Small intestine (tissue), 7 donors: ENCODE data around the gene MYEOV. TPM values are rescaled to one million over a fixed set of nuclear protein-coding genes. Genes with fewer than 3 reads are reported as not detected.

Source experiments
- DNase-seq, 2 donors: peaks; one replicate each; pipeline versions ENCODE4 v3.0.0 to v3.0.0-alpha.2; 2013
- FAIRE-seq: peaks from 2 replicates; lab custom pipeline; 2012; peaks lifted over from hg19 to GRCh38; lab: Jason Lieb, UNC
- H3K27ac ChIP-seq, 3 donors: one replicate each; pipeline ENCODE4 v1.5.1; 2013; ENCODE audit warnings: low read length in 2 of 3, mild to moderate bottlenecking in 2 of 3, control low read depth in 1 of 3, inconsistent platforms in 1 of 3, low read depth in 1 of 3, moderate library complexity in 1 of 3
- H3K27me3 ChIP-seq, 3 donors: one replicate each; pipeline ENCODE4 v1.6.1; 2013; ENCODE audit warnings: low read length in 3 of 3, inconsistent platforms in 1 of 3; ENCODE audit not compliant: control insufficient read depth in 3 of 3, insufficient read depth in 3 of 3
- H3K36me3 ChIP-seq, 3 donors: one replicate each; pipeline ENCODE4 v1.6.1; 2013; ENCODE audit warnings: low read length in 3 of 3, inconsistent platforms in 1 of 3, low read depth in 1 of 3, mild to moderate bottlenecking in 1 of 3, moderate library complexity in 1 of 3; ENCODE audit not compliant: control insufficient read depth in 3 of 3, insufficient read depth in 2 of 3
- H3K4me1 ChIP-seq, 3 donors: one replicate each; pipeline ENCODE4 v1.6.1; 2013; ENCODE audit warnings: low read length in 2 of 3, inconsistent platforms in 1 of 3, low read depth in 1 of 3, mild to moderate bottlenecking in 1 of 3, moderate library complexity in 1 of 3; ENCODE audit not compliant: control insufficient read depth in 3 of 3, insufficient read depth in 2 of 3
- H3K4me3 ChIP-seq, 3 donors: one replicate each; pipeline ENCODE4 v1.5.1; 2013; ENCODE audit warnings: low read length in 3 of 3, control low read depth in 1 of 3, inconsistent platforms in 1 of 3, low read depth in 1 of 3, mild to moderate bottlenecking in 1 of 3, moderate library complexity in 1 of 3
- H3K9me3 ChIP-seq, 2 donors: one replicate each; pipeline ENCODE4 v1.6.1; 2013; ENCODE audit warnings: low read depth in 1 of 2, low read length in 1 of 2; ENCODE audit not compliant: control insufficient read depth in 2 of 2, insufficient read depth in 1 of 2
- WGBS, 3 donors: extraction: QIAGEN DNeasy Blood & Tissue Kit; methylation state at CpG; one replicate each; pipeline ENCODE4 v1.1.7; 2013; 5-methylcytosine and 5-hydroxymethylcytosine counted together
- polyA plus RNA-seq, 4 donors: library from polyadenylated mRNA; stranded (reverse) in 3 of 4; unstranded in 1 of 4; fragments of 200-250 nt in 3 of 4; fragments of 120-200 nt in 1 of 4; gene quantifications; one replicate each; pipeline versions ENCODE4 v1.2.1 to v1.2.3, GENCODE V29; 2013
- donor health status: healthy with polysubstance abuse.
- donor health status: control.
- donor health status: control.
- donor health status: Bipolar disorder and iron deficiency.
- donor health status: healthy.

Gene MYEOV
- polyA plus RNA-seq, 4 donors: 0.12 to 3.6 (median 1.6) TPM

DNA sequence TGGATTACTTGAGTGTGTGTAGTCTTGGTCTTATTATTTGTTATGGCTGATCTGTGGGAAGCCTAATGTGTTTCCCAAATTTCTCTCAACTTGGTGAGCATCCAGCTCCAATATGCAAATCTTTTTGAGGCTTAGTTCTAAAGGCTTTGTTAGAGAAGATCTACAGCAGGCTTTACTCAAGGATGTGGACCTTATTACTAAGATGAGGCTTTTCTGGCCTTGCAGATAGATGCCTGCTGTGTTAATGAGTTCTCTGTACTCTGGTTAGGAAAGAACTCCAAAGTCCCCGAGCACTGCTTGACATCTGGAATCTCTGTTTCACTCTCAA lies 24.1 kb downstream of the MYEOV start:
- DNase-seq: no peak
- Histone ChIP-seq H3K4me1 (no peaks in the 10 kb centered on the region), H3K4me3 (no peak overlapping the region), H3K36me3 (no peaks in the 10 kb centered on the region), H3K9me3 (peaks cover 0 to 10% of the 10 kb centered on the region in 2 donors), H3K27me3 (peaks cover 0 to 3% (median 0%) of the 10 kb centered on the region in 3 donors), H3K27ac (no peak overlapping the region)
- WGBS, 3 donors: 53 to 79% (median 73%) methylated on average over 1 of the region's 1 CpG
- FAIRE-seq: no peak

DNA sequence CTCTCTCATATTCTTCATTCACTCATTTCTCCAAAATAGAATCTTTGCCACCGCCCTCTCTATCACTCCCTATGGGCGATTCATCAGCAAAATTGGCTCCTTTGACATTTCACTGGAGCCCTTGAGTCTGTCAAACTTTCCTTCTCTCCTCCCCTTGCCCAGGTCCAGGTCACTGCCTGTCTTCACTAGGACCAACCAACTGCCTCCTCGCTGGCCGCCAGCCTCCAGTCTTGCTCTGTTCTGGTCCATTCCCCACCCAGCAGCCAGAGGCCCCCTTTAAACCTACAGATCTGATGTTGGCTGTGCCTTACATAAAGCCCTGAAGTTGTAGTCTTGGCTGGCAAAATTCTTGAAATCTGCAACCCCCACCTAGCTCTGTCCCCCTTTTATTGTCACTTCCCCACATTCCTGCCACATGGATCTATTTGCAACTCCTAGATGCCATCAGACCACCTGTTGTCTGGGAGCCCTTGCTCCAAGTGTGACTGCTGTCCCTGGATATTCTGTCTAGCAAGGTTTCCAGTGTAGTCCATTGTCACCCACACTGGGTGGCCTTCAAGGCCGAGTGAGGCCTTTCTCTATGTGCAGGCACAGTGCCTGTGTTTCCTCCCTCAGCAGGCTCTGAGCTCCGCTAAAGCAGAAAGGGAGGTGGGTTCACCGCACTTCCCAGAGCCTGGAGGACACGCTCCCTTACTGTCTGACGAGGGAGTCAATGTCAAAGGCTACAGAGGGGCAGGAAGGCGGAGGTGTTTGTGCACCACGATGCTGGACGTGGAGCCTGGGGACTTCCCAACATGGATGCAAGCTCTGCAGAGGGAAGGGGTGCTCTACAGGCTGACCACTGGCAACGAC lies 25.5 kb downstream of the MYEOV start:
- DNase-seq (no peak), FAIRE-seq (no peak)
- 89 to 90% (median 89%) methylated on average over 13 of the region's 13 CpGs for WGBS, 3 donors

DNA sequence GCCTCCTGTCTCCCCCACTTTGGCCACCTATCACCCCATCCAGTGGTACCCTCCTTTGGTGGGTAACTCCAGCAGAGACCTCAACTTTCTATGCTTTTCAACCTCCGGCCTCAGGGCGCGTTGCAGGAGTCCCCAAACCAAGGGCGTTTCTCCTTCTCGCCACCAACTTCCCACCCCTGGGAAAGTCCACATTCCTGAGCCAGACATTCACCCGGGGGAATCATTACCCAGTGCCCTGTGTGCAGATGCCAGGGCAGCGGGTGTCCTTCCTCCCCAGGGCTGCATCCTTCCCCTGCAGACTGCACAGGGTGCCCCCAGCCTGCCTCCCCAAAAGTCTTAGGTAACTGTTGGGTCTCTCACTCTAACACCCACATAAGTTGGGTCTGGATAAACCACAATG lies 26.4 kb downstream of the MYEOV start:
- Histone ChIP-seq H3K27ac (no peak overlapping the region), H3K4me1 (no peaks in the 10 kb centered on the region), H3K4me3 (no peak overlapping the region), H3K36me3 (no peaks in the 10 kb centered on the region), H3K9me3 (peaks cover 0 to 10% of the 10 kb centered on the region in 2 donors), H3K27me3 (no peaks in the 10 kb centered on the region)
- FAIRE-seq: no peak
- WGBS, 3 donors: 69 to 90% (median 81%) methylated on average over 7 of the region's 7 CpGs
- DNase-seq: no peak

More for the DNA sequence above, 25.5 kb downstream of the MYEOV start:
- Histone ChIP-seq H3K4me3 (no peak overlapping the region), H3K27me3 (peaks cover 0 to 2% (median 0%) of the 10 kb centered on the region in 3 donors), H3K27ac (no peak overlapping the region), H3K4me1 (no peaks in the 10 kb centered on the region), H3K9me3 (peaks cover 0 to 10% of the 10 kb centered on the region in 2 donors), H3K36me3 (no peaks in the 10 kb centered on the region)

GRCh38 chr11:69320756-69321741 lies 27.1 kb downstream of the MYEOV start:
- no peaks in the 10 kb centered on the region for H3K36me3 ChIP-seq
- no peaks in the 10 kb centered on the region for H3K4me1 ChIP-seq
- no peak for DNase-seq
- no peak overlapping the region for H3K27ac ChIP-seq
- H3K4me3 ChIP-seq: no peak overlapping the region
- FAIRE-seq: no peak
- peaks cover 0 to 10% of the 10 kb centered on the region in 2 donors for H3K9me3 ChIP-seq
- H3K27me3 ChIP-seq: no peaks in the 10 kb centered on the region
- 82 to 90% (median 85%) methylated on average over 9 to 10 of the region's 10 CpGs for WGBS, 3 donors

DNA sequence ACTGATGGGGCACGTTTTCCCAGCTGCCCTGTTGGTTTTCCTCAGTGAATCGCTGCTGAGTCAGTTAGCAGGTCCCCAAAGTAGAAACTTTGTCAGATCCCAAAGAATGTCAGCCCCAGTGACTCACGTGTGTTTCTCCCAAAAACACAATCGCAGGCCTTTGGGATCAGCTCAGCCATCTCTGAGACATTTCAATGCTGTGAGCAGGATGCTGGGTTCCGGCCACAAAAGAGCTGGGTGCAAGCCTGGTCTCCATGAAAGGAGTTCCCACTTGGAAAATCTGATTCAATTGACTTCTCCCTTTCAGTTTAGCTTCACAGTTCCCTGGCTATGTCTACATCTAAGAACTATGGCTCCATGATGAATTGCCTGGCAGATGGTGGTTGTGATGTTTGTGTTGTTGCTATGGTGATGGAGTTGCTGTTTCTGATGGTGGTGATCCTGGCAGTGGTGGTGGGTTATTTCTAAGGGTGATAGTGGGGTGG lies 28.0 kb downstream of the MYEOV start:
- 85 to 91% (median 90%) methylated on average over 5 of the region's 5 CpGs for WGBS, 3 donors
- H3K4me3 ChIP-seq: no peak overlapping the region

GRCh38 chr11:69325446-69325845 lies 31.5 kb downstream of the MYEOV start:
- DNase-seq (no peak), FAIRE-seq (no peak)
- Histone ChIP-seq H3K9me3 (no peaks in the 10 kb centered on the region), H3K4me1 (no peaks in the 10 kb centered on the region), H3K36me3 (no peaks in the 10 kb centered on the region), H3K4me3 (no peak overlapping the region), H3K27ac (no peak overlapping the region), H3K27me3 (no peaks in the 10 kb centered on the region)
- 85 to 90% (median 87%) methylated on average over 8 of the region's 8 CpGs for WGBS, 3 donors

More for the DNA sequence above, 28.0 kb downstream of the MYEOV start:
- Histone ChIP-seq H3K9me3 (peaks cover 0 to 9% of the 10 kb centered on the region in 2 donors), H3K4me1 (no peaks in the 10 kb centered on the region), H3K36me3 (no peaks in the 10 kb centered on the region), H3K27me3 (no peaks in the 10 kb centered on the region), H3K27ac (no peak overlapping the region)
- DNase-seq (no peak), FAIRE-seq (no peak)

GRCh38 chr11:69326622-69327219 lies 32.8 kb downstream of the MYEOV start:
- 83 to 89% (median 84%) methylated on average over 7 of the region's 7 CpGs for WGBS, 3 donors
- no peaks in the 10 kb centered on the region for H3K36me3 ChIP-seq
- no peaks in the 10 kb centered on the region for H3K27me3 ChIP-seq
- no peak overlapping the region for H3K27ac ChIP-seq
- no peak overlapping the region for H3K4me3 ChIP-seq
- DNase-seq: no peak
- no peak for FAIRE-seq
- no peaks in the 10 kb centered on the region for H3K4me1 ChIP-seq
- H3K9me3 ChIP-seq: no peaks in the 10 kb centered on the region

DNA sequence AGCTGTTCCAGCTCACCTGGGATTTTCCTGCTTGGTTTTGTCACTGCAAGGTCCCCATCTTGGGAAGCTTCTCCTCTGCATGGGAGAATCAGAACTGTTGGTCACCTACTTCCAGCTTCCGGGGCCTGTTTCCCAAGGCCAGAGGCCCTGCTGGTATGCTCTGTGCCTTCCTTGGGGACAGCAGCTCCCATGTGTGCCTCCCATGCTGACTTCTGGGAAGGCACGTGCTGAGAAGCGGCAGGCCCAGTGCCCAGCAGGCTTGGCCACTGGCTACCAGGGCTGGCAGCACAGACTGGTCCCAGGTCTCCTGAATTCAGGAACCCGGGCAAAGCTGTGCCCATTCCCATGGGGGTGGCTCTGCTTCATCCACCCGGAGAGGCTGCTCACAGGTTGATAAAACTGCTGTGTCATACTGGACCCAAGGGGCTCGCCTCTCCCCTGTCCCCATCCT lies 33.8 kb downstream of the MYEOV start:
- no peaks in the 10 kb centered on the region for H3K36me3 ChIP-seq
- H3K9me3 ChIP-seq: no peaks in the 10 kb centered on the region
- DNase-seq: no peak
- WGBS, 3 donors: 90 to 95% (median 95%) methylated on average over 6 of the region's 6 CpGs
- no peaks in the 10 kb centered on the region for H3K4me1 ChIP-seq
- no peak overlapping the region for H3K27ac ChIP-seq
- no peak for FAIRE-seq
- H3K4me3 ChIP-seq: no peak overlapping the region
- H3K27me3 ChIP-seq: no peaks in the 10 kb centered on the region
